CD4-positive, alpha-beta T cell treated with Interleukin-4 for 4 hours (primary cell): Measurements from ENCODE around the gene ARFGEF2.

ENCODE experiments used
- DNase-seq: peaks from one replicate; pipeline ENCODE4 v3.0.0-alpha.2; 2020

Gene ARFGEF2

DNA sequence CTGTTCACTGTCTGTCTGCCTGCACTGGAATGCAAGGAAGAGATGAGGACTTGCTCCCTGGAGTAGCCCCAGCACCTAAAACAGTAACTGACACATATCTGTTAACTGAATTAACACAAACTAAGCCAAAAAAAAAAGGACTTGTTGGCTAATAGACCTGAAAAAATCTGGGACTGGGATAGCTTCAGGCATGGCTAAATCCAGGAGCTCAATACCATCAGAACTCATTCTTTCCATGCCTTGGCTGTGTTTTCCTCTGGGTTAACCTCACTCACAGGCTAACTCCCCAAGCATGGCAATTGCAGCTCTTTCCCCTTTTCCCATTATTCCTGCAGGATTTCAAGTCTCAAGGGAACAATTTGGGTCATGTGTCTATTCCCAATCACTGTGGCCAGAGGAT, 21.6 kb upstream of the ARFGEF2 start:
- no peak for DNase-seq

DNA sequence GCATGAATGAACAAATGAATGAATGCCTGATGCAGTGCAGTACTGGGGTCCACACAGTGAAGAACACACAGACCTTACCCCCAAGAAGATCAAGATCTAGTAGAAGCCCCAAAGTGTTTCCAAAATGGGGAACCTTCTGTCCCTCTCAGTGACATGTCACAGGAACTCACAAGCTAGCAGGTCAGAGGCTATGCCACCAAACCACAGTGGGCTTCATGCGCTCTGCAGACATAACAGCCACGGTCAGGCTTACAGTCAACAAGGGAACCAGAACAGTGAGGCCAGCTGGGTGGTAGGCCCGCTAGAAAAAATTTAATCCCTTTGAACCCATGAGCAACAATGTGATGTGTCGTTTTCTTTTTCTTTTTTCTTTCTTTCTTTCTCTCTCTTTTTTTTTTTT, 20.2 kb upstream of the ARFGEF2 start:
- no peak for DNase-seq

DNA sequence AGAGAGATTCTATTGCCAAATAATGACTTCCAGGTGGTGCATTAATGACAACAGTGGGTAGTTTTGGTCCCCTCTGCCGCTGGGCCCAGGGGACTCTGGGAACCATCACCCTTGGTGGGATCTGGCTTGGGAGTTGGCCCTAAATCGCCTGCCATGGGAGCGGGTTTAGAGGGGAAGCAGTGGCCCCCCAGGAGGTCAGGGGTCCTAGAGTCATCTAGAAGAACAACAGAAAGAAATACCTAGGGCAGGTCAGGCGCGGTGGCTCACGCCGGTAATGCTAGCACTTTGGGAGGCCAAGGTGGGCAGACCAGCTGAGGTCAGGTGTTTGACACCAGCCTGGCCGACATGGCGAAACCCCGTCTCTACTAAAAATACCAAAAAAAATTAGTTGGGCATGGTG, 17.8 kb upstream of the ARFGEF2 start:
- DNase-seq = no peak

DNA sequence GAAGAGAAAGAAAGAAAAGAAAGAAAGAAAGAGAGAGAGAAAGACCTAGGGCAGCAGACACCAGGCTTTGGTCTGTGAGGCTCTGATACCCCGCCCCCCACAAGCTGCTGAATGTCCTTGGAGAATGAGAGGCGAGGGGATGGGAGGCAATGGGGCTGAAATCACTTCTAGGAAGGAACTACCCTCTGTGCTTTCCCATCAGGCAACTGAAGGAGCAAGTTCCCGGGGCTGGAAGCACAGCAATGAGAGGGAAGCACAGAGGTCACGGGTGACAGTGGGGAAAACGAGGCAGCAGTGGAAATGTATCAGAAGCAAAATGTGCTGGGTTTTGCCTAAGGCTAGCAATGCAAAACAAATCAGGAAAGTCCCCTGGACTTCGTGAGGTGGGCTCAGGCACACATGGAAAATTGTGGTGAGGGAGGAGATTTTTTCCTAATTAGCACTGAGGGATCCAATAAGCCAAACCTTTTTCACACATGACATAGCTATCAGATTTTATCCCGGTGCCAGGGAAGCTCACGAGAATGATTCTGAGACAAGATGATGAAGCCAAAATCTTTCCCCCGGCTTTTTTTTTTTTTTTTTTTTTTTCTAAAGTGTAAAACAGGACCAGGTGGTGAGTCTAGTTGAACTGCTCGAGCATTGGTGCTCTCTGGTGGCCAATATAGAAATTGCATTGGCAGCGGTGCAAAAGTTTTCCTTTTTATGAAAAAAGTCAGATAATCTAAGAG, 16.8 kb upstream of the ARFGEF2 start:
- DNase-seq = peak; percentile 65

DNA sequence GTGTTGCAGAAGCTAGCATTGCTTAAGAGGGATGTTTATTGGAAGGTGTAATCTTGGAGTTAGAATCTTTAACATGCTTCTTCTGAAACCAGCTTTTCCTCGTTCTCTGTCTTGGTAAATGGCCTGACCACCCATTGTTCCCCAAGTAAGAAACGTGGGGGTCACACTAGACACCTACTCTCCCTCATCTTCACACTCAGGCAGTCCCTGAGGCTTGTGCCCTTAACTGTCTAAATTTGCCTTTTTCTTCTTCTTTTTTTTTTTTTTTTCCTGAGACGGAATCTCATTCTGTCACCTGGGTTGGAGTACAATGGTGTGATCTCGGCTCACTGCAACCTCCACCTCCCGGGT, 16.2 kb upstream of the ARFGEF2 start:
- DNase-seq = no peak

DNA sequence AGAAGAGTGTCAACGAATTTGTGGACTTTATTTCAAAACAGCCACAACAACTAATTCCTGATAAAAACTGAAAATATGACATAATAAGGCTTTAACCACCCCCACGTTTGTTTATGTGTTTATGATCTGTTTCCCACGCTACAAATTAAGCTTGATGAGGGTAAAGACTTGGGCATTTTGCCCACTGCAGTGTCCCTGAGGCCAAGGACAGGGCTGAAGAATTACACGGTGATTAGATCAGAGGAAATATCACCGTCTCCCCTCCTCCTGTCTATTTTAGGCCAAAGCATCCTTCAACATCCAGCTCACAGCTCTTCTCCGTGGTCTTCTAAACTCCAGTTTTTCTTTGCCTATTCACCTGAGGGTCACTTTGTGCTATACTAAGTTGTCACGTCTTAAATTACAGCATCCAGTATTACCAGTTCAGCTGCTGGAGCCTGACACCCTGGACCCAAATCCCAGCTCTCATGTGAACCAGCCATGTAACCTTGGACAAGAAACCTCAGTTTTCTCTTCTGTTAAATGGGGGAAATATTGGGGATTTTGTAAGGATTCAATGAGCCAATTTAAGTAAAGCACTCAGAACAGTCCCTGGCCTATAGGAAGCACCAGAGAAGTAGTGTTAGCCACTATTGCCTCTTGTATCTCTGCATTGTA, 15.2 kb upstream of the ARFGEF2 start:
- no peak for DNase-seq

DNA sequence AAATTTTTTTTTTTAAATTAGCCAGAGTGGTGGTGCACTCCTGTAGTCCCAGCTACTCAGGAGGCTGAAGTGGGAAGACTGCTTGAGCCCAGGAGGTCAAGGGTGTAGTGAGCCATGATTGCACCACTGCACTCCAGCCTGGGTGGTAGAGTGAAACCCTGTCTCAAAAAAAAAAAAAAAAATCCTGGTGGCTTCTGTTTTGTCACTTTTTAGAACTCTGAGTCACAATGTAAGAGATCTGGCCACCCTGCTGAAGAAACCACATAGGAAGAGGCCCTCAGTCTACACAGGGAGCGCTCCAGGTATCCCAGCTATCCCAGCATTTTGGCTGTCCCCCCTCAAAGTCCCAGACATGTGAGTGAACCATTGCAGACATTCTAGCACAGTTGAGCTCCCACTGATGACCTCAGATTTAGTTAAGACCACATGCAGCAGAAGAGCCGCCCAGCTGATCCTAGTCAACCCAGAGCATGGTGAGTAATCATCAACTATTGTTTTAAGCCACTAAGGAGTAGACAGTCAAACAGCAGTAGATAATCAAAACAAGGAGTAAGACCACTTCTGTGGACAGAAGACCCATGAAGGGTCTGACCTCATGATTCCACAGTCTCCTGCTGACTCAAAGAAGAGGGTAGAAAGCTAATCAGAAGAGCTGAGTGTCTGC, 12.7 kb upstream of the ARFGEF2 start:
- no peak for DNase-seq

DNA sequence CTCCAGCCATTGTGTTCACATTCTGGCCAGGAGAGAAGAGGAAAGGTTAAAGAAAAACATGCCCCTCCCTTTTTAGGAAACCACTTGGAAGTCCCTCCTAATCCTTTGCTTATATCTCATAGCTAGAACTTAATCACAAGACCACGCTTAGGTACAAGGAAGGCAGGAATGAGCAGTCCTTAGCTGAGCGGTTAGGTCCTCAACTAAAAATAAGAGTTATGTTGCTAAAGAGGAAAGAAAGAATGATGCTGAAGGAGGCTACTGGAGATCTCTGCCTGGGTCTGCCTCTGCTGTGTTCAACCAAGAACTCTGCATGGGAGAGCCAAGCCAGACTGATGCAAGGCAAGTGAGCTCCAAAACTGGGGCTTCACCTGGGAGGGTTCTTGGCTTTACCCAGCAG, 11.6 kb upstream of the ARFGEF2 start:
- DNase-seq = no peak

DNA sequence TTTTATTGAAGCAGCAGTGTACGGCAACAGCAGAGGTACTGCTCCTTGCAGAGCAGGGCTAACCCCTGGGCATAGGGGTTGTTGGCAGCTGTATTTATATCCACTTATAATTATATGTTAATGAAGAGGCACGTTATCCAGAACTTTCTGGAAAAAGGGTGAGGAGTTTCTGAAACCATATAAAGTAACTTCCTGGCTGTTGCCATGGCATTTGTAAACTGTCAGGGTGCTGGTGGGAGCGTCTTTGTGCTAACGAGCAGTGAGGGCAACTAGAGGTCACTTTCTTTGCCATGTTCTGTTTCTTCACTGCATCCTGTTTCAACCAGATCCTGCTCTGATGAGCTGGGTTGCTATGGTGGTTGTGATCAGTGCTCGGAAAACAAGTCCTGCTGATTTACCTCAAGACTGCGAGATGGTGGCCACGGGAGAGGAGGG, 11.1 kb upstream of the ARFGEF2 start:
- peak; percentile 27 for DNase-seq

DNA sequence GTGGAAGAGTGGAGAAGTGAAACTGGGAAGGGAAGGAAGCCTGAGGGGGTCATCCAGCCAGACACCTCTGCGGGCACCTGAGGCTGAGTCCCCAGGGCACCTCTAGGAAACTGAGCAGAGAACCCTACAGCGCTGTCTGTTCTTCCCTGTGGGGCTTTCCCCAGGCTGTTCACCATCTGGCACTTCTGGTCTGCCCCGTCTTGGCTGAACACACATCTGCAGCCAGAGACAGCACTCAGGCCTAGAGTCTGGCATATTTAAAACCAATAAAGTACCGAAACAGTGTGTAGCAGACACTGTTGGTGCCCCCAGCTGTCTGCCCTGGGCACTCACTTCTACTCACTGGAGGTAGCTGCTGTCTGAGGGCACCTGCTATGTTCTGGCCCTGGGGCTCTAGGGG, 9.4 kb upstream of the ARFGEF2 start:
- no peak for DNase-seq

DNA sequence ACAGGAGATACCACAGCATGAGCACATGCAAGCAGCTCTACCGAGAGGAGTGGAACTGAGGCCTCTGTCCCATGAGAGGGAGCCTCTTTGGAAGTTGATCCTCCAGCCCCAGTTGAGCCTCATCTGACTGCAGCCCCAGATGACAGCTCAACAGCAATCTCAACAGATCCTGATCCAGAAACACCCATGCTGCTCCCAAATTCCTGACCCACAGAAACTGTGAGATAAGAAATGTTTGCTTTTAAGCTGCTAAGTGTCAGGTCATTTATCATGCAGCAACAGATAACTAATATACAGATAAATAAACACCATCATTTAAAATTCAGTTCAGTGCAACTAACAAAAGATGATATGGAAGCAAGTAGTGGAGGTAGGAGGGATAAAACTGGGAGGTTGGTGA, 4.8 kb upstream of the ARFGEF2 start:
- no peak for DNase-seq

DNA sequence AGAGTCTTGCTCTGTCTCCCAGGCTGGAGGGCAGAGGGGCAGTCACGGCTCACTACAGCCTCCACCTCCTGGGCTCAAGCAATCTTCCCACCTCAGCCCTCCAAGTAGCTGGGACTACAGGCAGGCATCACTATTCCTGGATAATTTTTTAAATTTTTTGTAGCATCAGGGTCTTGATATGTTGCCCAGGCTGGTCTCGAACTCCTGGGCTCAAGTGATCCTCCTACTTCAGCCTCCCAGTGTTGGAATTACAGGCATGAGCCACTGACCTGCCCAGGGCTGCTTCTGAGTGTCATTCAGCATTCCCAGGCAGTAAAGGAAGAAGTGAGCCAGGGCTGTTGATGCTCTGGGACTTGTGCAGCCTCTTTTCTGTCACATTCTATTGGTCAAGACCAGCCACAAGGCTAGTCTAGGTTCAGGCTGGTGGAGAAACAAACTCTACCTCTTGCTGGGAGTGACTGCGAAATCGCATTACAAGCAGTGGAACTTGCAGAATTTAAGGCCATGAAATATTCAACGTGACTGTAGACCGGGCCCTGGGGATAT, 2.1 kb upstream of the ARFGEF2 start:
- no peak for DNase-seq

DNA sequence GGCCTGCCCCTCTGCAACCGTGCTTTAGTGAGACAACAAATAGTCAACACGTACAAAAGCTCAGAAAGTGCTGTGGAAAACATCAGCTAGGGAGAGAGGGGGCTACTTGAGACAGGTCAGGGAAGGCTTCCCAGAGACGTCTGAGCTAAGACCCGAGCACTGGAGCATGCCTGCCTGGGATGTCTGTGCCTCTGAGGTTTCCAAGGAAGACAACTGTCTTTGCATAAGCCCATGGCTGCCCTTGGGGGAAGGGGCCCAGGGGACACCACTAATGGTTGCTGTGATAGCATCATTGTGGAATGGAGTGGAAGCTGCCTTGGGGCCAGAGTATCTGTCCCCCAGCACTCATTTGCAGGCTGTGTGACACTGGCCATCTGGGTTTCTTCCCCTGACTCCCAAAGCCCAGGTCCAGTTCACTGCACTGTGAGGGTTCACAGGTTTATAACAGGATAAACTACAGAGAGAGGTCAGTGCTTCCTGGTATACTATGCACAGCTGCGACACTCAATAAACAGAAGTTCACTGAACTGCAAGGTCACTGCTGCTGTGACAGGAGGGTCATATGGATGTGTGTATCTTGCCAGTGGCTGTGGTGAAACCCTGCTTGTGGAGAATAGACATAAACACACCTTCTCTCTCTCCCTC, 1.5 kb upstream of the ARFGEF2 start:
- DNase-seq = no peak

DNA sequence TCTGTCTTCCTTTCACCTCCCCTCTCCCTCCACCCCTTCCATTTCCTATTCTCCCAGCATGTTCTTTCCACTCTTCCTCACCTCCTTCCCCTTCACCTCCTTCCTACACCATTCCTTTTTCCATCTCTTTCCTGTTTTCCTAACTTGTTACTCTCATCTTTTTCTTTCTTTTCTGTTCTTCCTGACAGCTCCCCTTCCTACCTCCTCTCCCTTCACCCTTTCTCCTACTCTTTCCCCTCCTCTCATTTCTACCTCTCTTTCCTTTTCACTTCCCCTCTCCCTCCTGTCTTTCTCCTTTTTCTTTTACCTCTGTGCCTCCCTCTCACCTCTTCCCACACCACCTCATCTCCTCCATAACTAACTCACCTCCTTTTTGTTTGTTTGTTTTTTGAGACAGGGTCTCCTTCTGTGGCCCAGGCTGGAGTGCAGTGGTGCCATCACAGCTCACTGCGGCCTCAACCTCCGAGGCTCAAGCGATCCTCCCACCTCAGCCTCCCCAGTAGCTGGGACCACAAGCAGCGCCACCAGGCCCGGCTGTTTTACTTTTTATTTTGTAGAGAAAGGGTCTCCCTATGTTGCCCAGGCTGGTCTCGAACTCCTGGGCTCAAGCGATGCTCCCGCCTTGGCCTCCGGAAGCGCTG, 864 bp upstream of the ARFGEF2 start:
- DNase-seq = no peak

DNA sequence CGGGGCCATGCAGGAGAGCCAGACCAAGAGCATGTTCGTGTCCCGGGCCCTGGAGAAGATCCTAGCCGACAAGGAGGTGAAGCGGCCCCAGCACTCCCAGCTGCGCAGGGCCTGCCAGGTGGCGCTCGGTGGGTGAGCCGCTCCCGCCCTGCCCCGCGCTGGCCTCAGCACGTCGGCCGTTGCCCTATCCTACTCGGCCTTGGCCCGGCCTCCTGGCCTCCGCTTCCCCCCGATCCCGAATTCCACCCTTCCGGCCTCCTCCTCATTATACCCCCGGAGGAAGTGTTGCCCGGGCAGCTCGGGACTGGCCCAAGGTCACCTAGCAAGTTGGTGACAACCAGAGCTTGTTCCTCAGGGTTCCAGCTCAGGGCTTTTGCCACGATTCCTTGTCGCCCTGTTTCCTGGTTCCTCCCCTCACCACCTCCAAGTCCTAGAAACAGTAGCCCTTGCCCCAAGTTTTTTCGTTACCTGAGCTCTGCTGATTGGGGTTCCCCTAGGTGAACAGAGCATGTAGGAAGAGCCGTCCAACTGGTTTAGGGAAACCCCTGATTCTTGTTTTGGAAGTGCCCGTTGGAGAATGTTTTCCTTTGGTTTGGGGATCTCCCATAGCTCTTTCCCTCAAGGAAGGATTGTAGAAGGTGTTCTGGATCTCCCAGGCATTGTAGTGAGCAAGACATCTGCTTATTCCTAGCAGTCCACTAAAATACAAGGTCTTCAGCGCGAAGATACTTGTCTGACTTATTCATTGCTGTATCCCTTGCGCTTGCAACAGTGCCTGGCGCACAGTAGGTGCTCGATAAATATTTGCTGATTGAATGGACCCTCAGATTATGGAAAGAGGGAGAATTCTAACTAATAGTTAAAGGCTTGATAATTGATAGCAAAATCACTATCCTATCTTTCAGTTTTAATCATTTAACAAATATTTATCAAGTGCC, 641 bp downstream of the ARFGEF2 start:
- DNase-seq = peak; percentile 19

DNA sequence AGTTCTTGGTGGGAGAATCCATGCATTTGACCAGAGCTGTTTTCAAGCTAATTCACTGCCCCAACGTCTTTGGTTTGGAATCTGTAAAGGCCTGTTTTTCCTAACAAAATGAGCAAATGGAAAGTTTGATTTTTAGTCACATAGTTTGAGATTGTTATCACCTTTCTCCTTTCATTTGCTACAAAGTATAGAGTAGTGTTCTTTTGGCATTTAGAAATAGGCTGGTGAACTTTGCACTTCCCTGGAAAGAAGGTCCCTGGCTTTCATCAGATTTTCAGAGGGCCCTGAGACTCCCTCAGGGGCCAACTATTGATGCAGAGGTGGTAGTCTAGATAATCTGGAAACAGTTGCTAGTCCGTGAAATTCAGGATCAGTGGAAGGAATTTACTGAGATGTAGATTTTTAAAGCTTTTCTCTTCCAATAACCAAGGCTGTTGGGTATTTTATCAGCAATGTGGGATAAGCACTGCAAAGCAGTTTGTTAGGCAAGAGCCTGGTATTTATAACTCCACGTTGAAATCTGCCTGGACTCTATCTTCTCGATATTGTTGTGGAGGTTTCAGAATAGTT, 1.7 kb downstream of the ARFGEF2 start:
- DNase-seq = no peak

DNA sequence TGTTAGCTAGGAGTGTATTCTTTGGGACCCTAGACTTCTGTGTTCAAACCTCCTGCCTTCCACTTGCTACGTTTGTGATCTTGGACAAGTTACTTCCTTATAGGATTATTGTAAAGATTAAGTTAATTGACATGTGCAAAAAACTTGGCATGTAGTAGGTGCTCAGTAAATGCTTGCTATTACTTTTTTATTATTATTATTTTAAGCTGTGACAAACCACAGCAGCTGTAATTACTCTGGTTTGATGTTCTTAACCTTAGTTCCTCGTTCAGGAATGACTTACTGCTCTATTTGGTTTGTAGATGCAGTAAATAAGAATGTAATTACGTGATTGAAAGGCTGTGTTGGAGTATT, 3.2 kb downstream of the ARFGEF2 start:
- no peak for DNase-seq

DNA sequence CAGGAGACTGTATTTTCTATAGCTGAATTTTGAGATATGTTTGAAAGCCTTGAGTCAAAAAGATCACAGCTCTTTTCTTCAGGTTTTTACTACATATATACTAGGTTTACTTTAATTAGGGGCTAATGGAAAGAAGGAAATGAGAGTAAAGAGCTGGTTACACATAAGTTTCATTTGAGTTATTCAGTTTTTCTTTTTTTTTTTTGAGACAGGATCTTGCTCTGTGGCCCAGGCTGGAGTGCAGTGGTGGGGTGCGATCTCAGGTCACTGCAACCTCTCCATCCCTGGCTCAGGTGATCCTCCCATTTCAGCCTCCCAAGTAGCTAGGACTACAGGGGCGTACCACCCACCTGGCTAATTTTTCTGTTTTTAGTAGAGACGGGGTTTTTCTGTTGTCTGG, 4.8 kb downstream of the ARFGEF2 start:
- DNase-seq = no peak

DNA sequence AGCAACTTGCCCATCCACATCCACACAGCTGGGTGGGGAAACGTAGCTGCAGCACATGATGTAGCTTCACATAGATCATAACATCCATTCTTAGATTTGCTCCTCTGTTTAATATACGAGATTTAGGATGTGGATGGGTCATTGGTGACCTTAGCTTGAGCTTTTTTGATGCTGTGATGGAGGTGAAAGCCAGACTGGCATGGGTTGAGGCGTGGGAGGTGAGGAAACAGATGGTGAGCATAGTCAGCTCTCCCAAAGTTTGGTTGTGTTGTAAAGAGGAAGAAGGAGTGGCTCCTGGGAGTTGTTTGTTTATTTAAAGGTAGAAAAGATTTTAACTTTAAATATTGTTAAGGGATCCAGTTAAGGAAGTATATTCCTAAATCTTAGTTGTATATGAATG, 5.3 kb downstream of the ARFGEF2 start:
- no peak for DNase-seq

DNA sequence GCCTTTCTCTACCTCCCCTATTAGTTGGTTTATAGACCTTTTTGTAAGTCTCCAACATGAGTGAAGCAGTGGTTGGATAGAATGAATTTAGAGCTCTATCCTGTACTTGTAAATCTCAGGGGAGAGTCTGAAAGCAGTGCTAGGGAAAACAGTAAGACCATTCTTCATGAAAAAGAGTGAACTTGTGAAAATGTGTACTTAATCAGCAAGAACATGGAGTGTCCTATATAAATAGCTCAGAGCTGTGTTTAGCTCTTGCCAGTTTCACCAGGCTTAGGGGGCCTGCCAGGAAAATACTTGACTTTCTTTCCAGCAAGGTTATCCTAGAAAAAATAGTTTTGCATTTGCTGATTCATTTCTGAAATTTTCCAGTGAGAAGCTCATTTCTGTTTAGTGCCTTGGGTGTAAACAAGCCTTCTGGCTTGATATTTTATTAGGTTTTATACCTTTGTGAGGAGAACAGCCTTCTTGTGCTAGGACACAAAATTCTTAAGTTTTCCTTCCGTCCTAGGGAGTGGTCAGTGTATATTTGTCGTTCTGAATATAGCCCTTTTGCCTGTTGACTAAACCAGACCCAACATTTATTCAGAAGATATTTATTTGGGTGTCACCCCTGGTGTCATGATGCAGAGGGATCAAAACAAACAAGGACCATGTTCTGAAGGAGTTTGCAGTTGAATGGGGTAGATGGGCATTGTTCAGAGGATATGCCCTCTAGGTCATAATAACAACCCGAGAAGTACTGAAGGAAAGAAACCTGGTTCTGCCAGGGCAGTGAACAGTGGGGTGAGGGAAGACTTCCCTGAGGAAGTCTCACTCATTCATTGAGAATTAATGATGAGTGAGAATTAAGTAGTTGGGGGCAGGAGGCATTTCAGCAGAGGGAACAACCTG, 7.6 kb downstream of the ARFGEF2 start:
- DNase-seq = no peak

DNA sequence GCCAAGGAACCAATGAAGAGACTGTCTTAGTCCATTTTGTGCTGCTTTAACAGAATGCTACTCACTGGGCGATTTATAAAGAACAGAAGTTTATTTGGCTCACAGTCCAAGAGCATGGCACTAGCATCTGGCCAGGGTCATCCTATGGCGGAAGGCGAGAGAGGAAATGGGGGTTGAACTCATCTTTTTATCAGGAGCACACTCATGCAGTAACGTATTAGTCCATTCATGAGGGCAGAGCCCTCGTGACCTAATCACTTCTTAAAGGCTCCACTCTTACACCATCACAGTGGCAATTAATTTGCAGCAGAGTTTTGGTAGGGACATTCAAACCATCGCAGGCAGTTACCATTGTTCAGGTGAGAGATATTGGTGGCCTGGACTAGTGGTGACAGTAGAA, 8.5 kb downstream of the ARFGEF2 start:
- DNase-seq = no peak
